Measurements from ENCODE around the gene TRIM66.

- TF ChIP-seq, protein P1, sequence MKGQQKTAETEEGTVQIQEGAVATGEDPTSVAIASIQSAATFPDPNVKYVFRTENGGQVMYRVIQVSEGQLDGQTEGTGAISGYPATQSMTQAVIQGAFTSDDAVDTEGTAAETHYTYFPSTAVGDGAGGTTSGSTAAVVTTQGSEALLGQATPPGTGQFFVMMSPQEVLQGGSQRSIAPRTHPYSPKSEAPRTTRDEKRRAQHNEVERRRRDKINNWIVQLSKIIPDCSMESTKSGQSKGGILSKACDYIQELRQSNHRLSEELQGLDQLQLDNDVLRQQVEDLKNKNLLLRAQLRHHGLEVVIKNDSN (IDR thresholded peaks at IDR 0.05): no peak
- TF ChIP-seq CEBPB (IDR thresholded peaks at IDR 0.05) (no peak), EGR1 (IDR thresholded peaks at IDR 0.05) (no peak), MAX (IDR thresholded peaks at IDR 0.05) (no peak), NFIC (IDR thresholded peaks at IDR 0.05) (no peak), FOXM1 (IDR thresholded peaks at IDR 0.05; ENCODE audit: borderline replicate concordance, low read depth) (no peak), CREB1 (IDR thresholded peaks at IDR 0.05; ENCODE audit: low read depth) (no peak), EP300 (IDR thresholded peaks at IDR 0.05; ENCODE audit: borderline replicate concordance) (no peak), TCF12 (IDR thresholded peaks at IDR 0.05; ENCODE audit: low read depth) (no peak), RAD21 (IDR thresholded peaks at IDR 0.05; ENCODE audit: low read depth) (no peak), REST (IDR thresholded peaks at IDR 0.05; ENCODE audit: low read depth) (no peak), YY1 (IDR thresholded peaks at IDR 0.05; ENCODE audit: low read depth) (no peak), TEAD4 (IDR thresholded peaks at IDR 0.05) (no peak)
Measured at GRCh38 chr11:8636127-8636526, 46.3 kb downstream of the TRIM66 start.
